Hepatocyte (in vitro differentiated cells): ENCODE measurements around the gene WBP4. TPM values are rescaled to one million over a fixed set of nuclear protein-coding genes. Genes with fewer than 3 reads are reported as not detected.

Source experiments
- DNase-seq: peaks from one replicate; pipeline ENCODE4 v3.0.0-alpha.2; 2016; ENCODE audit warnings: low spot score
- H2AFZ ChIP-seq: fragments of 200-600 bp; sonication (generic); 2 replicates; pipeline ENCODE4 v1.6.0; 2016; ENCODE audit warnings: antibody characterized with exemption, mild to moderate bottlenecking
- H3K27ac ChIP-seq: fragments of 200-600 bp; sonication (generic); 2 replicates; pipeline ENCODE4 v1.5.1; 2016; ENCODE audit warnings: mild to moderate bottlenecking
- H3K27me3 ChIP-seq: fragments of 200-600 bp; sonication (generic); 2 replicates; pipeline ENCODE4 v1.6.1; 2016
- H3K36me3 ChIP-seq: fragments of 200-600 bp; sonication (generic); replicated peaks from 2 replicates; pipeline ENCODE4 v1.5.1; 2016; ENCODE audit warnings: low read depth; ENCODE audit not compliant: insufficient read depth
- H3K4me1 ChIP-seq: fragments of 200-600 bp; sonication (generic); 2 replicates; pipeline ENCODE4 v1.5.1; 2016; ENCODE audit warnings: mild to moderate bottlenecking, moderate library complexity; ENCODE audit not compliant: insufficient read depth
- H3K4me2 ChIP-seq: fragments of 200-600 bp; sonication (generic); 2 replicates; pipeline ENCODE4 v1.6.0; 2016
- H3K4me3 ChIP-seq: fragments of 200-600 bp; sonication (generic); 2 replicates; pipeline ENCODE4 v1.5.1; 2016; ENCODE audit warnings: mild to moderate bottlenecking
- H3K79me2 ChIP-seq: fragments of 200-600 bp; sonication (generic); 2 replicates; pipeline ENCODE4 v1.6.0; 2017; ENCODE audit warnings: mild to moderate bottlenecking
- H3K9me2 ChIP-seq: fragments of 200-600 bp; sonication (generic); replicated peaks from 2 replicates; pipeline ENCODE4 v1.6.0; 2017; ENCODE audit warnings: mild to moderate bottlenecking; ENCODE audit not compliant: insufficient read depth
- H3K9me3 ChIP-seq: fragments of 200-600 bp; sonication (generic); 2 replicates; pipeline ENCODE4 v1.5.1; 2016; ENCODE audit warnings: low read depth, mild to moderate bottlenecking
- H4K20me1 ChIP-seq: fragments of 200-600 bp; sonication (generic); 2 replicates; pipeline ENCODE4 v1.6.0; 2016; ENCODE audit warnings: mild to moderate bottlenecking; ENCODE audit not compliant: insufficient read depth, poor library complexity, severe bottlenecking
- CTCF ChIP-seq: fragments of 200-600 bp; sonication (generic); IDR thresholded peaks from 2 replicates; pipeline ENCODE4 v1.5.1; 2016; ENCODE audit warnings: antibody characterized with exemption, mild to moderate bottlenecking; ENCODE audit not compliant: poor library complexity
- EZH2 ChIP-seq: fragments of 200-600 bp; sonication (generic); IDR thresholded peaks from 2 replicates; pipeline ENCODE4 v1.6.1; 2016; ENCODE audit warnings: antibody characterized with exemption, mild to moderate bottlenecking, borderline replicate concordance
- EZH2phosphoT487 ChIP-seq: fragments of 200-600 bp; sonication (generic); IDR thresholded peaks from one replicate; pipeline ENCODE4 v1.6.1; 2018; ENCODE audit warnings: antibody characterized with exemption, mild to moderate bottlenecking, low read depth, moderate library complexity; ENCODE audit not compliant: unreplicated experiment, severe bottlenecking
- WGBS: methylation state at CpG from one replicate; pipeline ENCODE4 v1.1.6; 2016; ENCODE audit warnings: low lambda C conversion rate; ENCODE audit errors: missing lambda C conversion rate; 5-methylcytosine and 5-hydroxymethylcytosine counted together
- polyA plus RNA-seq: library from polyadenylated mRNA; unstranded; fragments of >200 nt; fragmentation: Nextera tagmentation; extraction: Ambion mirVana; gene quantifications from 2 replicates; pipeline ENCODE4 v1.2.1, GENCODE V29; 2016
- total RNA-seq: library from RNA; depleted of rRNA; stranded (reverse); fragments of >200 nt; gene quantifications from 2 replicates; pipeline ENCODE4 v1.2.3, GENCODE V29; 2014

Gene WBP4
- total and polyA plus RNA-seq, 2 experiments from 2014 or later = 6.1 to 8.4 TPM

DNA sequence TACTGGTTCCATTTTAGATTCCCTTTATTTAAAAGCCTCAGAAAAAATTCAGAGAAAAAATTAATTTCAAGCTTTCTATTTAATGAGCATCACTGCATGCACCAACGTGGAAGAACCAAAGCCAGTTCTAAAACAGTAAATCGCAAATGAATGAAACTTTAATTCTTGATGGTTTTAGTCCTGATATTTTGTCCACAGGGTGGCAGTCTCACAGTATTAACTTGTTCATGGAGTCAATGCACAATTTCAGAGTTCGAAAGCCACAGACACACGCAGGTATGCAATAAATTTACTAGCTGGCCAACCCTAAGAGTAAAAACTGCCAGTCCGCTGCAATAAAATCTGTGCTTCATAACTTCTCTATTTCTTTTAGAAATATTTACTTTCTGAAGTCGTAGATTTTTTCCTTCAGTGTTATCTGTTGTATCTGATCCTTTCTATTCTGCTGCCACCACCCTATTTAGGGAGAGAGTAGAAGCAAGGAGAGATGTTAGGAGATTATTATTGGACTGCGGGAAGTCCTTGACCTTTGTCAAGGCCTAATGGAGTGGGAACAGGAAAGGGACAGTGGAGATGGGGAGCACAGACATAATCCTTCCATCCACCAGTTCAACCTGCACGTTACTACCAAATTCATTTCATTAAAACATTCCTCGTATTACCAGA lies 7.0 kb upstream of the WBP4 start:
- Histone ChIP-seq H4K20me1 (peaks cover 84% of the 10 kb centered on the region), H3K9me2 (no peaks in the 10 kb centered on the region), H3K4me2 (peak overlapping the region; percentile 60), H3K4me1 (peaks cover 43% of the 10 kb centered on the region), H3K9me3 (no peaks in the 10 kb centered on the region), H3K27ac (peak overlapping the region; percentile 8), H3K27me3 (no peaks in the 10 kb centered on the region), H3K79me2 (peaks cover 100% of the 10 kb centered on the region), H3K4me3 (no peak overlapping the region), H3K36me3 (no peaks in the 10 kb centered on the region), H2AFZ (no peak overlapping the region)
- TF ChIP-seq CTCF (peak; percentile 66), EZH2 (no peak)
- 59% methylated on average over 9 of the region's 9 CpGs for WGBS
- peak; percentile 76 for DNase-seq

DNA sequence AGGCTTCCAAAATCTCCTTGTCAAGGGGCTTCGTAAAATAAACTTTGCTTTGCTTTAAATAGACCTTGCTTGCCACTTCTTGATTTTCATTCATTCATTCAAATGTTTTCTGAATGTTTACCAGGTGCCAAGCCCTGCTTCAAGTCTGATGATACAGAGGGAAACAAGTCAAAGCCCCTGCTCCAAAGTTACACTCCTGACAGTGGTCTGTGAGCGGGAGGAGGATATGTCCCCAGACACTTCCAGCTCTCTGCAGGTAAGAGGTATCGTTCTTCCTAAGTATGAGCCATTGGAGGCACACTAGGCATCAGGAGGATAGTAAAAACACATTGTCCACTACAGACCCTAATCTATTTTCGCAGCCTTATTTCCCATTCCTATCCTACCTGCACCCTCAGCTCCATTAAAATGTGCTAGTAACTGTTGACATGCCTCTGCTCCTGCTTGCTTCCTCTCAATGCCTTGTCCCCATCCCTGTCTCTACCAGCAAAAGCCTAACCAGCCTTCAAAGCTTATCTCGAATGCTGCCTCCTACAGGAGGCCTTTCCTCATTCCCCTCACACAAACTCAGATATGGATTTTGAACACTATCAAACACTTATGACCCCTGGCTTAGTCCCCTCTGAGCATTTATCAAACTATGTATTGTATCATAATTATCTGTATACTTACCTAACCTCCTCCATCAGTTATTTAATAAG lies 6.2 kb upstream of the WBP4 start:
- peak overlapping the region; percentile 60 for H3K4me2 ChIP-seq
- no peak overlapping the region for H3K4me3 ChIP-seq
- H3K79me2 ChIP-seq = peaks cover 99% of the 10 kb centered on the region
- H3K27me3 ChIP-seq = no peaks in the 10 kb centered on the region
- H2AFZ ChIP-seq = no peak overlapping the region
- peak overlapping the region; percentile 8 for H3K27ac ChIP-seq
- 86% methylated on average over 5 of the region's 5 CpGs for WGBS
- no peaks in the 10 kb centered on the region for H3K9me2 ChIP-seq
- TF ChIP-seq EZH2phosphoT487 = no peak
- TF ChIP-seq CTCF = peak; percentile 27
- no peak for TF ChIP-seq EZH2
- H3K4me1 ChIP-seq = peaks cover 43% of the 10 kb centered on the region
- peak; percentile 15 for DNase-seq
- H3K36me3 ChIP-seq = no peaks in the 10 kb centered on the region
- H3K9me3 ChIP-seq = no peaks in the 10 kb centered on the region
- H4K20me1 ChIP-seq = peaks cover 86% of the 10 kb centered on the region

GRCh38 chr13:41056194-41056593 lies 5.1 kb upstream of the WBP4 start:
- Histone ChIP-seq H3K4me1 (peaks cover 43% of the 10 kb centered on the region), H2AFZ (no peak overlapping the region), H3K4me3 (no peak overlapping the region), H3K9me3 (no peaks in the 10 kb centered on the region), H3K27ac (peak overlapping the region; percentile 10), H3K36me3 (no peaks in the 10 kb centered on the region), H3K9me2 (no peaks in the 10 kb centered on the region), H4K20me1 (peaks cover 77% of the 10 kb centered on the region), H3K4me2 (peak overlapping the region; percentile 85), H3K27me3 (no peaks in the 10 kb centered on the region), H3K79me2 (peaks cover 88% of the 10 kb centered on the region)
- no peak for DNase-seq
- TF ChIP-seq EZH2 = no peak
- TF ChIP-seq EZH2phosphoT487 = no peak
- no peak for TF ChIP-seq CTCF
